GM12891 (cell line): ENCODE data around the gene TENM4.

ENCODE experiments used
- POLR2A ChIP-seq: IDR thresholded peaks from 2 replicates; pipeline ENCODE4 v1.6.1; 2011; ENCODE audit warnings: low read depth, low read length, control low read depth
- TAF1 ChIP-seq: IDR thresholded peaks from 2 replicates; pipeline ENCODE4 v1.6.1; 2011; ENCODE audit warnings: low read depth, low read length, control low read depth

- no peak for TF ChIP-seq POLR2A
- no peak for TF ChIP-seq TAF1
Measured at GRCh38 chr11:79022265-79022664, 418.6 kb downstream of the TENM4 start.
